ENCODE measurements around the gene SGCD. TPM values are rescaled to one million over a fixed set of nuclear protein-coding genes. Genes with fewer than 3 reads are reported as not detected.

SGCD gene
- total RNA-seq, 1 donor from 2014 or later, result 7.5 TPM

- Histone ChIP-seq H3K27me3 (no peaks in the 10 kb centered on the region), H3K9me3 (no peaks in the 10 kb centered on the region), H3K27ac (no peak overlapping the region), H3K4me3 (no peak overlapping the region), H3K4me1 (no peaks in the 10 kb centered on the region), H3K36me3 (no peaks in the 10 kb centered on the region)
- ATAC-seq (no peak), DNase-seq (no peak)
- no peak for TF ChIP-seq CTCF (IDR thresholded peaks at IDR 0.05)
- intact Hi-C loops (cut with DNase I), result no loop called here
Measured at GRCh38 chr5:156513123-156513815, 186.3 kb downstream of the SGCD start.

- H3K27ac ChIP-seq, result no peak overlapping the region
- no peaks in the 10 kb centered on the region for H3K4me1 ChIP-seq
- no peak overlapping the region for H3K4me3 ChIP-seq
- ATAC-seq, result no peak
- no peaks in the 10 kb centered on the region for H3K27me3 ChIP-seq
- no peaks in the 10 kb centered on the region for H3K9me3 ChIP-seq
- no peaks in the 10 kb centered on the region for H3K36me3 ChIP-seq
- DNase-seq, result no peak
- intact Hi-C loops (cut with DNase I), result no loop called here
- no peak for TF ChIP-seq CTCF (IDR thresholded peaks at IDR 0.05)
Measured at GRCh38 chr5:156515121-156515520, 188.2 kb downstream of the SGCD start.

GRCh38 chr5:156515803-156516360 is 188.9 kb downstream of the SGCD start:
- Histone ChIP-seq H3K4me1 (no peaks in the 10 kb centered on the region), H3K36me3 (no peaks in the 10 kb centered on the region), H3K9me3 (no peaks in the 10 kb centered on the region), H3K27ac (no peak overlapping the region), H3K4me3 (no peak overlapping the region), H3K27me3 (no peaks in the 10 kb centered on the region)
- ATAC-seq (no peak), DNase-seq (no peak)
- intact Hi-C loops (cut with DNase I), result no loop called here
- no peak for TF ChIP-seq CTCF (IDR thresholded peaks at IDR 0.05)

- Histone ChIP-seq H3K4me3 (no peak overlapping the region), H3K27me3 (no peaks in the 10 kb centered on the region), H3K36me3 (no peaks in the 10 kb centered on the region), H3K9me3 (peaks cover 3% of the 10 kb centered on the region), H3K27ac (no peak overlapping the region), H3K4me1 (no peaks in the 10 kb centered on the region)
- DNase-seq (no peak), ATAC-seq (no peak)
- TF ChIP-seq CTCF (IDR thresholded peaks at IDR 0.05), result no peak
- intact Hi-C loops (cut with DNase I), result no loop called here
Measured at GRCh38 chr5:156522651-156523529, 195.9 kb downstream of the SGCD start.

- Histone ChIP-seq H3K4me1 (no peaks in the 10 kb centered on the region), H3K9me3 (peaks cover 3% of the 10 kb centered on the region), H3K27me3 (no peaks in the 10 kb centered on the region), H3K36me3 (no peaks in the 10 kb centered on the region), H3K27ac (no peak overlapping the region), H3K4me3 (no peak overlapping the region)
- intact Hi-C loops (cut with DNase I), result no loop called here
- DNase-seq (no peak), ATAC-seq (no peak)
- no peak for TF ChIP-seq CTCF (IDR thresholded peaks at IDR 0.05)
Measured at GRCh38 chr5:156523607-156524006, 196.6 kb downstream of the SGCD start.

All from upper lobe of right lung (tissue), 1 donor.